Measurements from ENCODE around the gene JMJD1C.

- TF ChIP-seq USF1 (CRISPR knock-in tag; IDR thresholded peaks at IDR 0.05): no peak
- TF ChIP-seq SP1 (CRISPR knock-in tag; conservative IDR thresholded peaks at IDR 0.05): no peak
- no peak for TF ChIP-seq CTCF (IDR thresholded peaks at IDR 0.05)
- TF ChIP-seq ZNF263 (CRISPR knock-in tag; IDR thresholded peaks at IDR 0.05; ENCODE audit: low read depth): no peak
- TF ChIP-seq ZNF423 (CRISPR knock-in tag; IDR thresholded peaks at IDR 0.05): no peak
- TF ChIP-seq ZNF512 (CRISPR knock-in tag; IDR thresholded peaks at IDR 0.05; ENCODE audit: borderline replicate concordance): no peak
- no peak for TF ChIP-seq FOXK1 (CRISPR knock-in tag; IDR thresholded peaks at IDR 0.05)
- no peak for TF ChIP-seq EMX1 (CRISPR knock-in tag; IDR thresholded peaks at IDR 0.05)
- TF ChIP-seq GRHL2 (CRISPR knock-in tag; IDR thresholded peaks at IDR 0.05; ENCODE audit: insufficient replicate concordance, severe bottlenecking): no peak
Observed at GRCh38 chr10:63246356-63246755, 219.4 kb downstream of the JMJD1C start.
